Measurements from ENCODE around the gene VSNL1. TPM values are rescaled to one million over a fixed set of nuclear protein-coding genes. Genes with fewer than 3 reads are reported as not detected.
A peak's percentile ranks its signal among the peaks of the same experiment; 100 is the strongest.

The VSNL1 gene
- total RNA-seq, 2 experiments from 2014 or later, result not detected

DNA sequence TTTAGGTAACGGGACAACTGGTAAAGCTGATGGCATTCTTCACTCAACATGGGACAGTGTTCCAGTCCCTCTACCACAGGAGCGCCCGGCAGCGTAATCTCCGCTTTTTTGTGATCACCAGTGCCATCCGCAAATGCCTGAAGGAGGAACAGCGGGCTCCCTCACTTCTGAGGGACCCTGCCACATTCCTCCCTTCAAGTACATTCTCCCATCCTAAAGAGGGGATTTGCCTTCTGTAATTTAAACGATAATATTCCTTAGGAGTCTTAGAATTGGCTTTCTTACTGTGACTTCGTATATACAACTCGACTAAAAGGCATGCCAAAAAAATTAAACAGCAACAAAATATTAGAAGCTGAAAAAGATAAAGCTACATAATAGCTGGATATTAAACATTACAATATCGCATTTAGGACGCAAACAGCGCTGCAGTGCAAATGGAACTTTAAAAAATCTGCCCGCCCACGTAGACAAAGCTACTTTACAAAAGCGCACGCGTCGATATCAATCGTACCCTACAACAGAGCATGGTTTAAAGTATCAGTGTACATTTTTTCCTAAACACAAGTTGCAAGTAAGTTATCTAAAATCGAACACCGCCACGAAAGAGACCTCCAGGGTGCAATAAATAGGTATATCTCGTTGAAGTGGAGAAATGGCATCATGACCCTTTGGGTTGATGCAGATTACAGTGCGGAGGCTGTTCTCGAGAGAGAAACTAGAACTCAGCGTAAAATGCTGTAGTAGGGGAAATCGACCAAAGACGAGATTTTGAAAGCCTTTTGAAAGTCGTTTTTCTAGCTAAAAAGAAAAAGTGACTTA, 2.3 kb upstream of the VSNL1 start:
- H3K4me3 Mint-ChIP-seq, result peak overlapping the region; percentile 40
- TF ChIP-seq, protein P1, sequence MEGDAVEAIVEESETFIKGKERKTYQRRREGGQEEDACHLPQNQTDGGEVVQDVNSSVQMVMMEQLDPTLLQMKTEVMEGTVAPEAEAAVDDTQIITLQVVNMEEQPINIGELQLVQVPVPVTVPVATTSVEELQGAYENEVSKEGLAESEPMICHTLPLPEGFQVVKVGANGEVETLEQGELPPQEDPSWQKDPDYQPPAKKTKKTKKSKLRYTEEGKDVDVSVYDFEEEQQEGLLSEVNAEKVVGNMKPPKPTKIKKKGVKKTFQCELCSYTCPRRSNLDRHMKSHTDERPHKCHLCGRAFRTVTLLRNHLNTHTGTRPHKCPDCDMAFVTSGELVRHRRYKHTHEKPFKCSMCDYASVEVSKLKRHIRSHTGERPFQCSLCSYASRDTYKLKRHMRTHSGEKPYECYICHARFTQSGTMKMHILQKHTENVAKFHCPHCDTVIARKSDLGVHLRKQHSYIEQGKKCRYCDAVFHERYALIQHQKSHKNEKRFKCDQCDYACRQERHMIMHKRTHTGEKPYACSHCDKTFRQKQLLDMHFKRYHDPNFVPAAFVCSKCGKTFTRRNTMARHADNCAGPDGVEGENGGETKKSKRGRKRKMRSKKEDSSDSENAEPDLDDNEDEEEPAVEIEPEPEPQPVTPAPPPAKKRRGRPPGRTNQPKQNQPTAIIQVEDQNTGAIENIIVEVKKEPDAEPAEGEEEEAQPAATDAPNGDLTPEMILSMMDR (IDR thresholded peaks at IDR 0.05), result no peak
- no peak for ATAC-seq
- ChIA-PET CTCF (no interaction called here), POLR2A (no interaction called here)
- peaks cover 4% of the 10 kb centered on the region for H3K4me1 Mint-ChIP-seq (ENCODE audit: low read depth)
- intact Hi-C loops (cut with micrococcal nuclease), result no loop called here
- H3K27me3 Mint-ChIP-seq, result peaks cover 47% of the 10 kb centered on the region
- no peak overlapping the region for H3K27ac Mint-ChIP-seq
- H3K9me3 Mint-ChIP-seq, result peaks cover 2% of the 10 kb centered on the region
- no peaks in the 10 kb centered on the region for H3K36me3 Mint-ChIP-seq (ENCODE audit: low read depth)
- no peak for DNase-seq

- no peak for ATAC-seq
- POLR2A ChIA-PET, result no interaction called here
- peaks cover 2% of the 10 kb centered on the region for H3K9me3 Mint-ChIP-seq
- H3K4me1 Mint-ChIP-seq (ENCODE audit: low read depth), result peaks cover 4% of the 10 kb centered on the region
- H3K27me3 Mint-ChIP-seq, result peaks cover 48% of the 10 kb centered on the region
- TF ChIP-seq, protein P1 (IDR thresholded peaks at IDR 0.05), result no peak
- no peak for DNase-seq
- intact Hi-C loops (cut with micrococcal nuclease), result no loop called here
- CTCF ChIA-PET, result no interaction called here
- H3K36me3 Mint-ChIP-seq (ENCODE audit: low read depth), result no peaks in the 10 kb centered on the region
- H3K4me3 Mint-ChIP-seq, result no peak overlapping the region
- no peak overlapping the region for H3K27ac Mint-ChIP-seq
Measured at GRCh38 chr2:17538844-17539554, 1.5 kb upstream of the VSNL1 start.

- H3K27me3 Mint-ChIP-seq, result peaks cover 51% of the 10 kb centered on the region
- intact Hi-C loops (cut with micrococcal nuclease), result no loop called here
- H3K36me3 Mint-ChIP-seq (ENCODE audit: low read depth), result no peaks in the 10 kb centered on the region
- DNase-seq (no peak), ATAC-seq (no peak)
- H3K4me3 Mint-ChIP-seq, result no peak overlapping the region
- TF ChIP-seq, protein P1 (IDR thresholded peaks at IDR 0.05), result no peak
- POLR2A ChIA-PET, result interaction anchor here (0.9 kb wide), 1 partner anchor 21 kb away, joined by 3 read pairs; no protein-coding TSS in a partner anchor
- peaks cover 4% of the 10 kb centered on the region for H3K4me1 Mint-ChIP-seq (ENCODE audit: low read depth)
- peaks cover 2% of the 10 kb centered on the region for H3K9me3 Mint-ChIP-seq
- CTCF ChIA-PET, result no interaction called here
- H3K27ac Mint-ChIP-seq, result no peak overlapping the region
Measured at GRCh38 chr2:17539611-17540092, 844 bp upstream of the VSNL1 start.

GRCh38 chr2:17540813-17541530, 476 bp downstream of the VSNL1 start:
- H3K27ac Mint-ChIP-seq, result no peak overlapping the region

More at GRCh38 chr2:17540813-17541530, 476 bp downstream of the VSNL1 start:
- TF ChIP-seq, protein P1 (IDR thresholded peaks at IDR 0.05), result no peak
- ChIA-PET POLR2A (interaction anchor here (0.9 kb wide), 1 partner anchor 20 kb away, joined by 3 read pairs; no protein-coding TSS in a partner anchor), CTCF (no interaction called here)
- Mint-ChIP-seq H3K4me1 (ENCODE audit: low read depth) (peaks cover 4% of the 10 kb centered on the region), H3K27me3 (peaks cover 48% of the 10 kb centered on the region), H3K36me3 (ENCODE audit: low read depth) (no peaks in the 10 kb centered on the region), H3K9me3 (peaks cover 2% of the 10 kb centered on the region), H3K4me3 (no peak overlapping the region)
- ATAC-seq, result no peak
- no peak for DNase-seq
- intact Hi-C loops (cut with micrococcal nuclease), result no loop called here
